ENCODE data around the gene SPG7. TPM values are rescaled to one million over a fixed set of nuclear protein-coding genes. Genes with fewer than 3 reads are reported as not detected.

The SPG7 gene
- total and polyA plus RNA-seq, 9 of the 15 experiments (the other 6 are each of a cell fraction or from before 2014, with no cell fraction given), result 5.8 to 89.1 (median 49.4) TPM

- WGBS (ENCODE audit: insufficient coverage, low coverage, missing lambda C conversion rate), result 91% methylated on average over 12 of the region's 12 CpGs
- peaks cover 0 to 17% of the 10 kb centered on the region in 2 experiments; a peak in 3 of 5 replicates for H3K4me1 ChIP-seq (replicated peaks in 1 of 2; ENCODE audit: control insufficient read depth in 2 of 2, insufficient read depth in 2 of 2, low read length in 2 of 2)
- peak overlapping the region in 1 of 2 experiments; percentile 69; a peak in 1 of 4 replicates for H3K9ac ChIP-seq (ENCODE audit: insufficient read depth in 1 of 2, low read depth in 2 of 2, low read length in 2 of 2)
- no peaks in the 10 kb centered on the region for H3K9me3 ChIP-seq (replicated peaks; ENCODE audit: control insufficient read depth, insufficient read depth, low read depth, low read length)
- no peak for DNase-seq (ENCODE audit: extremely low read depth in 1 of 4, low spot score in 3 of 4)
- ChIA-PET POLR2A (interaction anchor here (0.7 kb wide), 1 partner anchor 1088 kb away, joined by 3 read pairs; no protein-coding TSS in a partner anchor), CTCF (ENCODE audit: low intra/inter-chr PET ratio) (no interaction called here)
- no peak for ATAC-seq
- H3K4me3 ChIP-seq, result no peak overlapping the region
- intact Hi-C loops (cut with micrococcal nuclease), result no loop called here
- no peak overlapping the region for H3K27ac ChIP-seq (ENCODE audit: extremely low read depth, low read depth, low read length)
- H3K36me3 ChIP-seq (ENCODE audit: control insufficient read depth, insufficient read depth, low read length), result peaks cover 68% of the 10 kb centered on the region; the same call in 2 of the 3 replicates
- TF ChIP-seq ZNF551 (CRISPR knock-in tag; IDR thresholded peaks at IDR 0.05) (no peak), ZFP36 (IDR thresholded peaks at IDR 0.05; ENCODE audit: low read depth, low read length, partially characterized antibody) (no peak)
- 0 out of 2 replicates have a peak, but pooled peaks cover 6% of the 10 kb centered on the region for H4K20me1 ChIP-seq (replicated peaks; ENCODE audit: control insufficient read depth, insufficient read depth, low read length)
- H3K9me1 ChIP-seq (ENCODE audit: control insufficient read depth, insufficient read depth, low read length), result no peaks in the 10 kb centered on the region
- in situ Hi-C loops (cut with MboI), result no loop called here
- FAIRE-seq, result no peak
- no TSS peak for BruUV-seq (replicated peaks)
- no peak overlapping the region for H3K4me2 ChIP-seq (ENCODE audit: insufficient read depth, low read length)
- H3K27me3 ChIP-seq (ENCODE audit: control insufficient read depth in 2 of 2, insufficient read depth in 2 of 2, low read length in 2 of 2), result no peaks in the 10 kb centered on the region
- H3K79me2 ChIP-seq (ENCODE audit: control insufficient read depth, insufficient read depth, low read length), result no peaks in the 10 kb centered on the region
- H2AFZ ChIP-seq (ENCODE audit: low read depth, low read length), result no peak overlapping the region
Observed at GRCh38 chr16:89538286-89538685, 30.1 kb downstream of the SPG7 start.

GRCh38 chr16:89540557-89540956, 32.4 kb downstream of the SPG7 start:
- ChIA-PET CTCF (ENCODE audit: low intra/inter-chr PET ratio) (no interaction called here), POLR2A (interaction anchor here (0.7 to 1.1 kb wide), 5 partner anchors 18 to 38 kb away, joined by 3 to 5 read pairs (median 3); no protein-coding TSS in a partner anchor)
- no peak for ATAC-seq
- peak; percentile 46 for FAIRE-seq
- Histone ChIP-seq H3K36me3 (ENCODE audit: control insufficient read depth, insufficient read depth, low read length) (peaks cover 64% of the 10 kb centered on the region; the same call in 2 of the 3 replicates), H3K4me1 (replicated peaks in 1 of 2; ENCODE audit: control insufficient read depth in 2 of 2, insufficient read depth in 2 of 2, low read length in 2 of 2) (peaks cover 0 to 17% of the 10 kb centered on the region in 2 experiments; a peak in 3 of 5 replicates), H3K9me3 (replicated peaks; ENCODE audit: control insufficient read depth, insufficient read depth, low read depth, low read length) (no peaks in the 10 kb centered on the region), H3K4me2 (ENCODE audit: insufficient read depth, low read length) (no peak overlapping the region), H3K79me2 (ENCODE audit: control insufficient read depth, insufficient read depth, low read length) (no peaks in the 10 kb centered on the region), H3K4me3 (no peak overlapping the region), H3K9me1 (ENCODE audit: control insufficient read depth, insufficient read depth, low read length) (no peaks in the 10 kb centered on the region), H3K9ac (ENCODE audit: insufficient read depth in 1 of 2, low read depth in 2 of 2, low read length in 2 of 2) (peak overlapping the region in 1 of 2 experiments; percentile 64; a peak in 1 of 4 replicates), H2AFZ (ENCODE audit: low read depth, low read length) (no peak overlapping the region), H4K20me1 (replicated peaks; ENCODE audit: control insufficient read depth, insufficient read depth, low read length) (0 out of 2 replicates have a peak, but pooled peaks cover 6% of the 10 kb centered on the region), H3K27ac (ENCODE audit: extremely low read depth, low read depth, low read length) (no peak overlapping the region), H3K27me3 (ENCODE audit: control insufficient read depth in 2 of 2, insufficient read depth in 2 of 2, low read length in 2 of 2) (no peaks in the 10 kb centered on the region)
- in situ Hi-C loops (cut with MboI), result no loop called here
- 84% methylated on average over 13 of the region's 13 CpGs for WGBS (ENCODE audit: insufficient coverage, low coverage, missing lambda C conversion rate)
- intact Hi-C loops (cut with micrococcal nuclease), result no loop called here
- no peak for DNase-seq (ENCODE audit: extremely low read depth in 1 of 4, low spot score in 3 of 4)
- BruUV-seq (replicated peaks), result no TSS peak
- no peak for TF ChIP-seq ZBTB40 (IDR thresholded peaks at IDR 0.05)
- TF ChIP-seq ZBTB40 (CRISPR knock-in tag; IDR thresholded peaks at IDR 0.05), result no peak
- TF ChIP-seq EZH2 (IDR thresholded peaks at IDR 0.05; ENCODE audit: borderline replicate concordance, low read depth, low read length), result no peak
